ENCODE measurements around the gene IRF2BPL.

The IRF2BPL gene

GRCh38 chr14:76985540-76986230 is 42.8 kb downstream of the IRF2BPL start:
- DNase-seq (ENCODE audit: low read depth), result no peak

- no peak for DNase-seq (ENCODE audit: low read depth)
Observed at GRCh38 chr14:76984787-76985375, 43.6 kb downstream of the IRF2BPL start.

GRCh38 chr14:76984297-76984696 is 44.2 kb downstream of the IRF2BPL start:
- no peak for DNase-seq (ENCODE audit: low read depth)

GRCh38 chr14:76981670-76982069 is 46.8 kb downstream of the IRF2BPL start:
- DNase-seq (ENCODE audit: low read depth), result no peak

- peak; percentile 42 for DNase-seq (ENCODE audit: low read depth)
Observed at GRCh38 chr14:76977793-76978720, 50.5 kb downstream of the IRF2BPL start.

GRCh38 chr14:76976240-76977005 is 52.1 kb downstream of the IRF2BPL start:
- no peak for DNase-seq (ENCODE audit: low read depth)

- no peak for DNase-seq (ENCODE audit: low read depth)
Observed at GRCh38 chr14:76975812-76976211, 52.7 kb downstream of the IRF2BPL start.

GRCh38 chr14:76975051-76975450 is 53.5 kb downstream of the IRF2BPL start:
- no peak for DNase-seq (ENCODE audit: low read depth)
